K562 (cell line): Measurements from ENCODE around the gene LOXL3. TPM values are rescaled to one million over a fixed set of nuclear protein-coding genes. Genes with fewer than 3 reads are reported as not detected.

Source experiments
- ETV5 ChIP-seq: sonication (generic); formaldehyde crosslinking; IDR thresholded peaks from 2 replicates; pipeline ENCODE4 v1.4.0; 2020; ENCODE audit warnings: low read depth, mild to moderate bottlenecking, missing genetic modification reagents
- NRF1 ChIP-seq, 2 experiments: fragments of 450-650 bp; IDR thresholded peaks in 1 of 2; conservative IDR thresholded peaks in 1 of 2; 2 replicates each; pipeline ENCODE4 v1.6.1; 2014; ENCODE audit warnings: mild to moderate bottlenecking in 2 of 2
- RBFOX2 ChIP-seq: fragments of 200-400 bp; formaldehyde crosslinking; IDR thresholded peaks from 2 replicates; pipeline ENCODE4 v1.6.1; 2017; ENCODE audit warnings: low read depth, mild to moderate bottlenecking, low read length, moderate library complexity
- TCF3 ChIP-seq: sonication (generic); formaldehyde crosslinking; IDR thresholded peaks from 2 replicates; pipeline ENCODE4 v1.4.0; 2020; ENCODE audit warnings: mild to moderate bottlenecking, missing genetic modification reagents
- ZFX ChIP-seq: sonication (generic); formaldehyde crosslinking; IDR thresholded peaks from 2 replicates; pipeline ENCODE4 v1.8.0; 2022; ENCODE audit warnings: mild to moderate bottlenecking, missing genetic modification reagents, moderate library complexity
- ZNF408 ChIP-seq: fragments of 250-450 bp; sonication (Bioruptor Pico); IDR thresholded peaks from 2 replicates; pipeline ENCODE4 v1.4.0; 2020; ENCODE audit warnings: low read depth, mild to moderate bottlenecking, moderate library complexity
- ZNF644 ChIP-seq: fragments of 200-800 bp; sonication (Bioruptor generic); IDR thresholded peaks from 2 replicates; pipeline ENCODE4 v1.6.1; 2016; ENCODE audit warnings: low read depth, missing genetic modification characterization, missing compliant biosample characterization
- polyA plus RNA-seq, 8 experiments: library from polyadenylated mRNA; depleted of rRNA in 4 of 8; stranded (reverse) in 5 of 8; unstranded in 3 of 8; fragments of >200 nt; fragmentation: Nextera tagmentation in 2 of 8; fragmentation: Illumina TruSeq in 1 of 8; extraction: Ambion mirVana in 2 of 8; extraction: Trizol in 1 of 8; gene quantifications; 2 replicates each; pipeline versions ENCODE4 v1.2.1 to v1.2.3, GENCODE V29; 2011 to 2014; ENCODE audit warnings: inconsistent platforms in 1 of 8, missing spikeins in 1 of 8
- total RNA-seq, 7 experiments: library from RNA; depleted of rRNA in 6 of 7; stranded (reverse); fragments of >200 nt in 6 of 7; fragmentation: Illumina TruSeq in 2 of 7; extraction: Trizol in 2 of 7; gene quantifications; 2 replicates each; pipeline versions ENCODE4 v1.2.1 to v1.2.3, GENCODE V29; 2011 to 2021; ENCODE audit warnings: low replicate concordance in 1 of 7
- TF ChIP-seq, protein P1 (sequence below), 2 experiments: fragments of 450-650 bp in 1 of 2; sonication (generic) in 1 of 2; formaldehyde crosslinking in 1 of 2; IDR thresholded peaks in 1 of 2; conservative IDR thresholded peaks in 1 of 2; 2 replicates each; pipeline versions ENCODE4 v1.6.1 to v1.8.1; 2016 to 2023; ENCODE audit warnings: mild to moderate bottlenecking in 2 of 2, moderate library complexity in 2 of 2, inconsistent platforms in 1 of 2, missing genetic modification reagents in 1 of 2
- TF ChIP-seq, protein P2 (sequence below): fragments of 450-650 bp; IDR thresholded peaks from 2 replicates; pipeline ENCODE4 v1.6.1; 2016; ENCODE audit warnings: low read depth, mild to moderate bottlenecking, moderate library complexity
- TF ChIP-seq, protein P3 (sequence below), 2 experiments: fragments of 450-650 bp; IDR thresholded peaks; 2 replicates each; pipeline ENCODE4 v1.6.1; 2018; ENCODE audit warnings: mild to moderate bottlenecking in 2 of 2, low read depth in 1 of 2; ENCODE audit not compliant: partially characterized antibody in 2 of 2
- TF ChIP-seq, protein P4 (sequence below): sonication (generic); formaldehyde crosslinking; IDR thresholded peaks from 2 replicates; pipeline ENCODE4 v1.8.0; 2022; ENCODE audit warnings: mild to moderate bottlenecking, missing genetic modification reagents
- TF ChIP-seq, protein P5 (sequence below): sonication (generic); formaldehyde crosslinking; IDR thresholded peaks from 2 replicates; pipeline ENCODE4 v1.5.0; 2020; ENCODE audit warnings: missing genetic modification reagents

Gene LOXL3
- total and polyA plus RNA-seq, 9 of the 15 experiments (the other 6 are each of a cell fraction or from before 2014, with no cell fraction given), result 0.22 to 0.99 (median 0.31) TPM

DNA sequence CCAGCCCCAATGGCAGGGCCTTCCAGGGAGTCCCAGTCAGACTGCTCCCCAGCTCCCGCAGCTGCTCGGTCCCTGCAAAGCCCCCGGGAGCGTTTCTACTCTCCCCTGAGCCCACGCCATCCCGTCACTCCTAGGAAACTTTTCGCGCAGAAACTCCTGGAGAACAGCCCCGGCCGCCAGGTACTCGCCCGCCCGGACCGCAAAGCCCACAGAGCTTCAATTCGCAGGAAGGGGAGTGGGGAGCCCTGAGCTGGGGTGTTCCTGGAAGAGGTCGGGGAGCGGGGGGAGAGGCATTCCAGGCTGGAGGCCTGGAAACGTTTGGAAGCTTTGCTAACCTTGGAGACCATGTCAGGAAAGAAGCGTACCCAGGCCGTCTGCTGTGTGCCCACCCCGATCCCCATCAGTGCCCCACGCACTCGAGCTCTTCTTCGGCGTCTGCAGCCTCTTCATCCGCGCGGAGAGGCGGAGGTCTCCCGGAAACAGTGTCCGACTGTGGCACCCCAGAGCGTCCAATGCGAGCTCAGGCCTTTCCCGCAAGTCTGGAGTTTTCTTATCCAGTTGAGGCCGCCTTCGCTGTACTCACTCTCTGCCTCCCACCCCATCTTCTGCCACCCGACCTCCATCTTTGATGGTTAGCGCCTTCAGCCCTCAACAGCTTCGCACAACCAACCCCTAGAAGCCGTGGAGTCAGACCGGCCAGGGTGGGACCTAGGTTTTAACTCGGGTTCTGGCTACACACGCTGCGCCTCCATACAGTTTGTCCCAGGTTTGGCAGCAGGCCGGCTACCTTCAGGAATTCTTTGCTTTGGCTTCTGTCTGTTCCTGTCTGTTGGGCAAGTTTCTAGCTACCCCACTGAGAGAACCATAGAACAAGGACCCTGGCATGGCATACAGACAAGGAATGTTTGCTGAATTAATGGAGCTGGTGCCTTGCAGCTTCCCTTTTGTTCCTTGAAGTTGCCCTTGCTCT lies 50.0 kb downstream of the LOXL3 start (continued):
- TF ChIP-seq, protein P1, sequence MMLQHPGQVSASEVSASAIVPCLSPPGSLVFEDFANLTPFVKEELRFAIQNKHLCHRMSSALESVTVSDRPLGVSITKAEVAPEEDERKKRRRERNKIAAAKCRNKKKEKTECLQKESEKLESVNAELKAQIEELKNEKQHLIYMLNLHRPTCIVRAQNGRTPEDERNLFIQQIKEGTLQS (IDR thresholded peaks at IDR 0.05), result peak; percentile 46; the same call in 1 of the 2 replicates
- TF ChIP-seq, protein P1 (CRISPR knock-in tag; conservative IDR thresholded peaks at IDR 0.05), result peak; percentile 39; the same call in 1 of the 2 replicates
- peak; percentile 67; the same call in 1 of the 2 replicates for TF ChIP-seq ZFX (CRISPR knock-in tag)
- TF ChIP-seq RBFOX2, result no peak
- TF ChIP-seq, protein P2, sequence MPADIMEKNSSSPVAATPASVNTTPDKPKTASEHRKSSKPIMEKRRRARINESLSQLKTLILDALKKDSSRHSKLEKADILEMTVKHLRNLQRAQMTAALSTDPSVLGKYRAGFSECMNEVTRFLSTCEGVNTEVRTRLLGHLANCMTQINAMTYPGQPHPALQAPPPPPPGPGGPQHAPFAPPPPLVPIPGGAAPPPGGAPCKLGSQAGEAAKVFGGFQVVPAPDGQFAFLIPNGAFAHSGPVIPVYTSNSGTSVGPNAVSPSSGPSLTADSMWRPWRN, result 0 out of 2 replicates have a peak, but pooled peaks have one; percentile 2
- TF ChIP-seq, protein P3, sequence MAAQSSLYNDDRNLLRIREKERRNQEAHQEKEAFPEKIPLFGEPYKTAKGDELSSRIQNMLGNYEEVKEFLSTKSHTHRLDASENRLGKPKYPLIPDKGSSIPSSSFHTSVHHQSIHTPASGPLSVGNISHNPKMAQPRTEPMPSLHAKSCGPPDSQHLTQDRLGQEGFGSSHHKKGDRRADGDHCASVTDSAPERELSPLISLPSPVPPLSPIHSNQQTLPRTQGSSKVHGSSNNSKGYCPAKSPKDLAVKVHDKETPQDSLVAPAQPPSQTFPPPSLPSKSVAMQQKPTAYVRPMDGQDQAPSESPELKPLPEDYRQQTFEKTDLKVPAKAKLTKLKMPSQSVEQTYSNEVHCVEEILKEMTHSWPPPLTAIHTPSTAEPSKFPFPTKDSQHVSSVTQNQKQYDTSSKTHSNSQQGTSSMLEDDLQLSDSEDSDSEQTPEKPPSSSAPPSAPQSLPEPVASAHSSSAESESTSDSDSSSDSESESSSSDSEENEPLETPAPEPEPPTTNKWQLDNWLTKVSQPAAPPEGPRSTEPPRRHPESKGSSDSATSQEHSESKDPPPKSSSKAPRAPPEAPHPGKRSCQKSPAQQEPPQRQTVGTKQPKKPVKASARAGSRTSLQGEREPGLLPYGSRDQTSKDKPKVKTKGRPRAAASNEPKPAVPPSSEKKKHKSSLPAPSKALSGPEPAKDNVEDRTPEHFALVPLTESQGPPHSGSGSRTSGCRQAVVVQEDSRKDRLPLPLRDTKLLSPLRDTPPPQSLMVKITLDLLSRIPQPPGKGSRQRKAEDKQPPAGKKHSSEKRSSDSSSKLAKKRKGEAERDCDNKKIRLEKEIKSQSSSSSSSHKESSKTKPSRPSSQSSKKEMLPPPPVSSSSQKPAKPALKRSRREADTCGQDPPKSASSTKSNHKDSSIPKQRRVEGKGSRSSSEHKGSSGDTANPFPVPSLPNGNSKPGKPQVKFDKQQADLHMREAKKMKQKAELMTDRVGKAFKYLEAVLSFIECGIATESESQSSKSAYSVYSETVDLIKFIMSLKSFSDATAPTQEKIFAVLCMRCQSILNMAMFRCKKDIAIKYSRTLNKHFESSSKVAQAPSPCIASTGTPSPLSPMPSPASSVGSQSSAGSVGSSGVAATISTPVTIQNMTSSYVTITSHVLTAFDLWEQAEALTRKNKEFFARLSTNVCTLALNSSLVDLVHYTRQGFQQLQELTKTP (IDR thresholded peaks at IDR 0.05; ENCODE audit: low read depth in 1 of 2, partially characterized antibody in 2 of 2), result peak in 1 of 2 experiments; percentile 46
- no peak for TF ChIP-seq ZNF644 (tag)
- TF ChIP-seq, protein P4, sequence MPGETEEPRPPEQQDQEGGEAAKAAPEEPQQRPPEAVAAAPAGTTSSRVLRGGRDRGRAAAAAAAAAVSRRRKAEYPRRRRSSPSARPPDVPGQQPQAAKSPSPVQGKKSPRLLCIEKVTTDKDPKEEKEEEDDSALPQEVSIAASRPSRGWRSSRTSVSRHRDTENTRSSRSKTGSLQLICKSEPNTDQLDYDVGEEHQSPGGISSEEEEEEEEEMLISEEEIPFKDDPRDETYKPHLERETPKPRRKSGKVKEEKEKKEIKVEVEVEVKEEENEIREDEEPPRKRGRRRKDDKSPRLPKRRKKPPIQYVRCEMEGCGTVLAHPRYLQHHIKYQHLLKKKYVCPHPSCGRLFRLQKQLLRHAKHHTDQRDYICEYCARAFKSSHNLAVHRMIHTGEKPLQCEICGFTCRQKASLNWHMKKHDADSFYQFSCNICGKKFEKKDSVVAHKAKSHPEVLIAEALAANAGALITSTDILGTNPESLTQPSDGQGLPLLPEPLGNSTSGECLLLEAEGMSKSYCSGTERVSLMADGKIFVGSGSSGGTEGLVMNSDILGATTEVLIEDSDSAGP (CRISPR knock-in tag), result no peak
- TF ChIP-seq NRF1 (conservative IDR thresholded peaks at IDR 0.05 in 1 of 2, IDR thresholded peaks at IDR 0.05 in 1 of 2), result 0 out of 4 replicates have a peak, but pooled peaks of 1 of the 2 experiments have one; percentile 11
- no peak for TF ChIP-seq ETV5 (CRISPR knock-in tag)
- TF ChIP-seq, protein P5, sequence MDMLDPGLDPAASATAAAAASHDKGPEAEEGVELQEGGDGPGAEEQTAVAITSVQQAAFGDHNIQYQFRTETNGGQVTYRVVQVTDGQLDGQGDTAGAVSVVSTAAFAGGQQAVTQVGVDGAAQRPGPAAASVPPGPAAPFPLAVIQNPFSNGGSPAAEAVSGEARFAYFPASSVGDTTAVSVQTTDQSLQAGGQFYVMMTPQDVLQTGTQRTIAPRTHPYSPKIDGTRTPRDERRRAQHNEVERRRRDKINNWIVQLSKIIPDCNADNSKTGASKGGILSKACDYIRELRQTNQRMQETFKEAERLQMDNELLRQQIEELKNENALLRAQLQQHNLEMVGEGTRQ, result no peak
- no peak for TF ChIP-seq TCF3 (CRISPR knock-in tag)
- no peak for TF ChIP-seq ZNF408 (CRISPR knock-in tag)
